ENCODE results near the gene ATXN1.

ATXN1 gene

GRCh38 chr6:16326971-16327776 lies 434.1 kb downstream of the ATXN1 start:
- no peak for DNase-seq (ENCODE audit: extremely low read depth in 1 of 2, low read depth in 1 of 2)

GRCh38 chr6:16326531-16326930 lies 434.7 kb downstream of the ATXN1 start:
- no peak for DNase-seq (ENCODE audit: extremely low read depth in 1 of 2, low read depth in 1 of 2)

- DNase-seq (ENCODE audit: extremely low read depth in 1 of 2, low read depth in 1 of 2), result no peak
Observed at GRCh38 chr6:16324606-16325225, 436.5 kb downstream of the ATXN1 start.

DNA sequence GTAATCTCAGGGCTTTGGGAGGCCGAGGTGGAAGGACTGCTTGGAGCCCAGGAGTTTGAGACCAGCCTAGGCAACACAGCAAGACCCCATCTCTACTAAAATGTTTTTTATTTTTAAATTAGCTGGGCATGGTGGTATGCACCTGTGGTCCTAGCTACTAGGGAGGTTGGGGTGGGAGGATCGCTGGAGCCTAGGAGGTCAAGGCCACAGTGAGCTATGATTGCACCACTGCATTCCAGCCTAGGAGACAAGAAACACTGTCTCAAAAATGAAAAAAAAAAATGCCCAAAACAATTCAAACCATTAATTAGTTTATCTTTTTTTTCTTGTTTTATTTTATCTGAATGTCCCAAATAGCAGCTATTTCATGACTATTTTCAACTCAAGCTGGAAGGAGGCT lies 437.1 kb downstream of the ATXN1 start:
- no peak for DNase-seq (ENCODE audit: extremely low read depth in 1 of 2, low read depth in 1 of 2)

DNA sequence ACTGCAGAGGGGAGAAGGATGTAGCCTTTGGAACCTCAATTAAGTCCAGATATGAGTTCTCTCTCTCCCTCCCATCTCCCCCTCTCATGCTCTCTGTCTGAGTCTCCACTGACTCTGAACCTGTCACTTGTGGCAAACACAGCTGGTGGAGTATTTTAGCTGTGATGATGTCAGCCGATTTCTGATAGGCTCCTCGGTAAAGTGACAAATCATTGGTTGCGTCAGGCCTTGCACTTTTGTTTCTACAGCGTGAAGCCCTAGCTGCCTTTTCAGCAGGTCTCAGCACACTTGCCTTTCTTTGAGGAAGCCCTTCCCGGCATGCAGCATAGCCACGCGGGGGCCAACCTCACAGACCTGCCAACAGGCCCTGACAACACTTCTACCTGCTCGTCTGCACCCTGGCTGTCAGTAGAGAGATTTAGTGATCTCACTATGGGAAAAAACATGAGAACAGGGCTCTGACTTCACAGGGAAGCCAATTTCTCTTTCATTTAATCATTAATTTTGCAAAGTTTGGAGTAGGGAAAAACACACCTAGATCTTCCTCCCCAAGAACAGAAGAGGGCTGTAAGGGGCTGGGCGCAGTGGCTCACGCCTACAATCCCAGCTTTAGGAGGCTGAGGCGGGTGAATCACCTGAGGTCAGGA lies 438.5 kb downstream of the ATXN1 start:
- DNase-seq (ENCODE audit: extremely low read depth in 1 of 2, low read depth in 1 of 2), result peak; percentile 43 to 49

- no peak for DNase-seq (ENCODE audit: extremely low read depth in 1 of 2, low read depth in 1 of 2)
Observed at GRCh38 chr6:16321826-16322225, 439.4 kb downstream of the ATXN1 start.

- no peak for DNase-seq (ENCODE audit: extremely low read depth in 1 of 2, low read depth in 1 of 2)
Observed at GRCh38 chr6:16321341-16321710, 439.9 kb downstream of the ATXN1 start.

- DNase-seq (ENCODE audit: extremely low read depth in 1 of 2, low read depth in 1 of 2), result no peak
Observed at GRCh38 chr6:16320533-16321340, 440.5 kb downstream of the ATXN1 start.

DNA sequence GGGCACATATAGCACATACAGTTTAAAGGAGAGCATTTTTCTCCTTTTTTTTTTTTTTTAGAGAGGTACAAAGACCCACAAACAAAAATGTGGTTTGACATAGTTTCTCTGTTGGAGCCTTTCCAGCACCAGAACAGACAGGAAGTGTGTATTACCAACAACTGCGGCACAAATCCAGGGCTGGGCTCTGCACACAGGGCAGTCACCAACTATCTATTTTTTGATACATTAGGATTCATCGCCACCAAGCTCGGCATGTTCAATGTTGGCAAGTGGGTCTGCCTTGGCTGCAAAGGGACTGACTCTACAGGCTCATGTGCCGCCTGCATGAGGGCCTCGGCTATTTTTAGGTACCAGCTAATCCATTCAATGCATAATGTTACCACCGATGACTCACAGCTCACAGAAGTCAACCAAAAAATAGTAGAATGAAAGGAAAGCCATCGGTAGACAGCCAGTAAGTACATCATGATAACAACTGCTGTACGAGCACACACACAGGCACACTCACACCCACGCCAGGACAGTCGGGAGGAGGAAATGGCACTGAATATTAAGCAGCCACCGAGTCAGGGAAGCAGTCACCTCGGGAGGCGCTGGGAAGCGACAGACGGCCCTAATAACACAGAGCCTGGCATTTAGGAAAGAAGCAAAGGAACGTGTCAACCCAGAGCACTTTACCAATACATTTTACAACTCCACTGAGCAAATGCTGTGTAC lies 441.3 kb downstream of the ATXN1 start:
- DNase-seq (ENCODE audit: extremely low read depth in 1 of 2, low read depth in 1 of 2), result peak; percentile 31 to 52

- DNase-seq (ENCODE audit: extremely low read depth in 1 of 2, low read depth in 1 of 2), result no peak
Observed at GRCh38 chr6:16318953-16319720, 442.1 kb downstream of the ATXN1 start.

GRCh38 chr6:16318538-16318937 lies 442.7 kb downstream of the ATXN1 start:
- no peak for DNase-seq (ENCODE audit: extremely low read depth in 1 of 2, low read depth in 1 of 2)

- no peak for DNase-seq (ENCODE audit: extremely low read depth in 1 of 2, low read depth in 1 of 2)
Observed at GRCh38 chr6:16316741-16317251, 444.5 kb downstream of the ATXN1 start.

DNA sequence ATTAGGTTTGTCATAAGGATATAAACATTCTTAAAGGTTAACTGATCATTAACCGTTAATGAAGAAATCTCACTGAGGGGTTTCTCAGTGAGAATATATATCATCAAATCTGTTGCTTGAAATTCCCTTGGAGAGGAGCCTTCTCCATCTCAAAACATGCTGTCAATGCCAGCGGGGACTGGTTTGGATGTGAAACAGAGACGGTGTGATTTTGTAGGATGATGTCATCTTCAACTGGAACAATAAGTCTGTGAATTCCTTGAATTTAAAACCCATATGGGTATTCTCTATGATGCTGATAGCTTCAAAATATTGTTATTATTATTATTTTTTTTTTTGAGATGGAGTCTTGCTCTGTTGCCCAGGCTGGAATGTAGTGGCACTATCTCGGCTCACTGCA lies 447.0 kb downstream of the ATXN1 start:
- DNase-seq (ENCODE audit: extremely low read depth in 1 of 2, low read depth in 1 of 2), result no peak

GRCh38 chr6:16313732-16314131 lies 447.5 kb downstream of the ATXN1 start:
- no peak for DNase-seq (ENCODE audit: extremely low read depth in 1 of 2, low read depth in 1 of 2)

DNA sequence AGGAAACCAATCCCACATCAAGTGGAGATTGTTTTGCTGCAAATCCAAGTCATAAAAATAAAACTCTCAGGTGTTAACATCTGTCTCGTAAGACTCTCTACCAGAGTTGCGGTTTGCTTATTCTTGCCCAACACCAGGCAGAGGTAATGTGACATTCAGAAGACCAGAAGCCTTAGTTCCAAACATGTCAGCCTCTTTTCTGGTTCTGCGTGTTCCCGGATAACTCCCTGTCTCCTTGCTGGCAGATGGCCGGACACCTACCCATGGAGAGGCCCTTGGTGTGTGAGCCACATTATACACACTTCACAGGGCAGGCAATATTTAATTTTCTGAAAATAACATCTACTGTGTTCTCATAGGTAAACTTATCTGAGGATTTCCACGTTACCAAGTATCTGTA lies 449.5 kb downstream of the ATXN1 start:
- no peak for DNase-seq (ENCODE audit: extremely low read depth in 1 of 2, low read depth in 1 of 2)

DNA sequence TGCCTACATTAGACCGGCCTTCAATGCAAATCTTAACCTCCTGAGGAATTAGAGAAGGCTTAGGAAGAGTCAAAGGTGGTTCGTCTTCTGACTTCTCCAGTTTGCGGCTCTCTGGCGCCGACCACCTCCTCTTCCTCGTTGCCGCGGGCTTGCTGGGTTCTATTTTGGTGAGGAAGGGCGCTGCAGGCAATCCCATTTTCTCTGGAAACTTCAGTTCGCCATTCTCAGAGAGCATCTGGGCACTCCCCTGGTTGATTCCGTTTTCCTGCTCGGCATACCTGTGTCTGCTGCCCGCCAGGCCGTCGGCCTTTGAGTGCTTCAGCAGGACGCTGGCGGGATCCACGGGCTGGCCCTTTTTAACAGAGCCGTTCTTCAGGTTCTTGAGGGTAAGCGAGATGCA lies 454.9 kb downstream of the ATXN1 start:
- DNase-seq (ENCODE audit: extremely low read depth in 1 of 2, low read depth in 1 of 2), result no peak

- no peak for DNase-seq (ENCODE audit: extremely low read depth in 1 of 2, low read depth in 1 of 2)
Observed at GRCh38 chr6:16305788-16306187, 455.5 kb downstream of the ATXN1 start.

DNA sequence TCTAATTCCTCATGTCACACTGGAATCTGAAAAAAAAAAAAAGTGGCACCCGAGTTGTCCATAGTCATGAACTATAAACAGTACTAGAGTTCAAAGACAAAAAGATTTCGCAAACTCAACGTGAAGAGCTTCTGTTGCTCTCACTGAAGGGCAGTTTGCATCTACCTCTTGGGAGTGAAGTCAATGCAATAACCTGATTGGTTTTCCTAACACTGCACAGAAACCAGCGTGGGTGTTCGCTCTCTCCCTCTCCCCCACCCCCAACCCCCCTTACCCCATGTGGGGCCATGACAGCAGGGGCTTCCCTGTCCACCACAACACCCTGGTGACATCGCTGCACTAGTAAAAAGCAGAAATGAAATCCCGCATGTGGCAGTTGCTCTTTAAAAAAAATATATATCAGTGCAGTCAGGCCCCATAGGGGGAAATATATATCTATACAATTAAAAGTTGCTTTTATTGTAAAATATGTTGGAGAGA lies 456.0 kb downstream of the ATXN1 start:
- no peak for DNase-seq (ENCODE audit: extremely low read depth in 1 of 2, low read depth in 1 of 2)

- no peak for DNase-seq (ENCODE audit: extremely low read depth in 1 of 2, low read depth in 1 of 2)
Observed at GRCh38 chr6:16302721-16303552, 458.3 kb downstream of the ATXN1 start.

Measured in activated CD8-positive, alpha-beta memory T cell treated with anti-CD3 and anti-CD28 coated beads for 1 hour (primary cell).